H9 (cell line): Measurements from ENCODE around the gene MAP3K10. TPM values are rescaled to one million over a fixed set of nuclear protein-coding genes. Genes with fewer than 3 reads are reported as not detected.

Experiments
- DNase-seq: peaks from one replicate; pipeline ENCODE4 v3.0.0-alpha.2; 2017
- H2AFZ ChIP-seq: one replicate; pipeline ENCODE4 v1.6.1; 2013; ENCODE audit warnings: mild to moderate bottlenecking, low read length, control low read depth, moderate library complexity
- H2AK5ac ChIP-seq: 2 replicates; pipeline ENCODE4 v1.6.1; 2013; ENCODE audit warnings: low read length, control low read depth, mixed read lengths; ENCODE audit not compliant: insufficient read length
- H2BK120ac ChIP-seq: one replicate; pipeline ENCODE4 v1.6.1; 2013; ENCODE audit warnings: low read depth, mild to moderate bottlenecking, low read length, control low read depth, inconsistent platforms; ENCODE audit not compliant: poor library complexity, severe bottlenecking
- H2BK12ac ChIP-seq: 2 replicates; pipeline ENCODE4 v1.6.1; 2013; ENCODE audit warnings: low read length, control low read depth, mixed read lengths, low read depth; ENCODE audit not compliant: insufficient read length
- H2BK15ac ChIP-seq: 2 replicates; pipeline ENCODE4 v1.6.1; 2013; ENCODE audit warnings: low read depth, low read length, control low read depth
- H2BK20ac ChIP-seq: one replicate; pipeline ENCODE4 v1.6.1; 2013; ENCODE audit warnings: low read depth, mild to moderate bottlenecking, low read length, control low read depth, inconsistent platforms; ENCODE audit not compliant: poor library complexity, severe bottlenecking
- H2BK5ac ChIP-seq: 2 replicates; pipeline ENCODE4 v1.6.1; 2013; ENCODE audit warnings: low read length, control low read depth, mixed read lengths; ENCODE audit not compliant: insufficient read length
- H3K14ac ChIP-seq: 2 replicates; pipeline ENCODE4 v1.6.1; 2013; ENCODE audit warnings: low read length, control low read depth; ENCODE audit not compliant: insufficient read depth
- H3K18ac ChIP-seq: 2 replicates; pipeline ENCODE4 v1.6.1; 2013; ENCODE audit warnings: low read depth, mild to moderate bottlenecking, mixed read lengths, low read length, control low read depth; ENCODE audit not compliant: insufficient read length
- H3K23ac ChIP-seq: 2 replicates; pipeline ENCODE4 v1.6.1; 2013; ENCODE audit warnings: low read length, control low read depth, mixed read lengths, low read depth; ENCODE audit not compliant: insufficient read length
- H3K23me2 ChIP-seq: 2 replicates; pipeline ENCODE4 v1.6.1; 2013; ENCODE audit warnings: low read depth, mild to moderate bottlenecking, mixed read lengths, low read length, control low read depth; ENCODE audit not compliant: insufficient read length, poor library complexity, severe bottlenecking
- H3K27ac ChIP-seq: 2 replicates; pipeline ENCODE4 v1.5.1; 2013; ENCODE audit warnings: low read length, control low read depth, mixed read lengths, low read depth; ENCODE audit not compliant: insufficient read length
- H3K27me3 ChIP-seq: 2 replicates; pipeline ENCODE4 v1.6.1; 2013; ENCODE audit warnings: low read length, control low read depth, inconsistent platforms; ENCODE audit not compliant: insufficient read depth
- H3K4ac ChIP-seq: 2 replicates; pipeline ENCODE4 v1.6.1; 2013; ENCODE audit warnings: low read depth, mild to moderate bottlenecking, control low read depth, inconsistent platforms, low read length, moderate library complexity
- H3K4me1 ChIP-seq: 2 replicates; pipeline ENCODE4 v1.6.1; 2013; ENCODE audit warnings: low read length, control low read depth, inconsistent platforms; ENCODE audit not compliant: insufficient read depth
- H3K4me2 ChIP-seq: 2 replicates; pipeline ENCODE4 v1.6.1; 2013; ENCODE audit warnings: low read length, control low read depth, mixed read lengths; ENCODE audit not compliant: insufficient read length, insufficient read depth
- H3K56ac ChIP-seq: 2 replicates; pipeline ENCODE4 v1.6.1; 2013; ENCODE audit warnings: low read depth, mild to moderate bottlenecking, mixed read lengths, low read length, control low read depth; ENCODE audit not compliant: insufficient read length
- H3K79me1 ChIP-seq: 2 replicates; pipeline ENCODE4 v1.6.1; 2013; ENCODE audit warnings: low read depth, mild to moderate bottlenecking, moderate library complexity, low read length, control low read depth, inconsistent platforms; ENCODE audit not compliant: insufficient read depth, poor library complexity, severe bottlenecking
- H3K79me2 ChIP-seq: 2 replicates; pipeline ENCODE4 v1.6.1; 2013; ENCODE audit warnings: low read length, control low read depth, inconsistent platforms; ENCODE audit not compliant: insufficient read depth
- H3K9ac ChIP-seq: 2 replicates; pipeline ENCODE4 v1.6.1; 2013; ENCODE audit warnings: low read length, control low read depth, mixed read lengths; ENCODE audit not compliant: insufficient read length; ENCODE audit errors: extremely low read depth
- H3K9me3 ChIP-seq: one replicate; pipeline ENCODE4 v1.6.1; 2013; ENCODE audit warnings: low read depth, low read length, inconsistent platforms; ENCODE audit not compliant: control insufficient read depth
- H3T11ph ChIP-seq: one replicate; pipeline ENCODE4 v1.6.1; 2013; ENCODE audit warnings: mild to moderate bottlenecking, low read length, control low read depth, inconsistent platforms
- H4K20me1 ChIP-seq: one replicate; pipeline ENCODE4 v1.6.1; 2013; ENCODE audit not compliant: control insufficient read depth, insufficient read length, insufficient read depth
- H4K5ac ChIP-seq: 2 replicates; pipeline ENCODE4 v1.6.1; 2013; ENCODE audit warnings: low read depth, mild to moderate bottlenecking, mixed read lengths, low read length, control low read depth; ENCODE audit not compliant: insufficient read length
- H4K8ac ChIP-seq: replicated peaks from 2 replicates; pipeline ENCODE4 v1.6.1; 2013; ENCODE audit warnings: low read length, control low read depth, mixed read lengths, low read depth; ENCODE audit not compliant: insufficient read length
- H4K91ac ChIP-seq: 2 replicates; pipeline ENCODE4 v1.6.1; 2013; ENCODE audit warnings: low read depth, mild to moderate bottlenecking, moderate library complexity, mixed read lengths, low read length, control low read depth; ENCODE audit not compliant: insufficient read length
- H3K27ac Mint-ChIP-seq, 3 experiments: 2 replicates in 2 of 3; 3 replicates in 1 of 3; pipeline ENCODE4 v1.8.0; 2020 to 2021; ENCODE audit warnings: mixed read lengths in 3 of 3, mild to moderate bottlenecking in 1 of 3, moderate library complexity in 1 of 3
- H3K27me3 Mint-ChIP-seq: 2 replicates; pipeline ENCODE4 v1.8.0; 2021; ENCODE audit warnings: low read depth, mild to moderate bottlenecking, moderate library complexity, mixed read lengths
- H3K36me3 Mint-ChIP-seq, 3 experiments: 2 replicates in 2 of 3; 3 replicates in 1 of 3; pipeline ENCODE4 v1.8.0; 2020 to 2021; ENCODE audit warnings: low read depth in 3 of 3, mixed read lengths in 3 of 3; ENCODE audit not compliant: insufficient read depth in 1 of 3
- H3K4me1 Mint-ChIP-seq, 2 experiments: 2 replicates each; pipeline ENCODE4 v1.8.0; 2020; ENCODE audit warnings: mixed read lengths in 2 of 2
- H3K4me3 Mint-ChIP-seq, 2 experiments: 2 replicates in 1 of 2; 3 replicates in 1 of 2; pipeline ENCODE4 v1.8.0; 2020 to 2021; ENCODE audit warnings: mild to moderate bottlenecking in 2 of 2, mixed read lengths in 2 of 2, moderate library complexity in 1 of 2
- H3K9me3 Mint-ChIP-seq, 2 experiments: 2 replicates in 1 of 2; 3 replicates in 1 of 2; pipeline ENCODE4 v1.8.0; 2020; ENCODE audit warnings: mild to moderate bottlenecking in 2 of 2, mixed read lengths in 2 of 2, moderate library complexity in 1 of 2
- CTCF ChIP-seq: fragments of 200-600 bp; sonication (generic); conservative IDR thresholded peaks from 3 replicates; pipeline ENCODE4 v1.8.0; 2021; ENCODE audit warnings: antibody characterized with exemption, mild to moderate bottlenecking
- WGBS: extraction: QIAGEN DNeasy Blood & Tissue Kit; methylation state at CpG from one replicate; pipeline ENCODE4 v1.1.7; 2013; ENCODE audit warnings: missing lambda C conversion rate, low lambda C conversion rate, mixed read lengths; ENCODE audit not compliant: insufficient read length; ENCODE audit errors: extremely low coverage; 5-methylcytosine and 5-hydroxymethylcytosine counted together
- total RNA-seq: library from RNA; stranded (reverse); gene quantifications from 2 replicates; pipeline ENCODE4 v1.2.1, GENCODE V29; 2021

MAP3K10 gene
- total RNA-seq, 1 experiment from 2014 or later: 19.0 TPM

- Histone ChIP-seq H2BK20ac (no peak overlapping the region), H3K9ac (no peak overlapping the region), H3T11ph (no peak overlapping the region), H3K79me1 (no peaks in the 10 kb centered on the region), H2BK12ac (no peak overlapping the region), H3K56ac (no peak overlapping the region), H3K14ac (no peak overlapping the region), H3K27me3 (no peaks in the 10 kb centered on the region), H2BK15ac (no peak overlapping the region), H2AFZ (no peak overlapping the region), H4K20me1 (no peaks in the 10 kb centered on the region), H3K9me3 (no peaks in the 10 kb centered on the region), H3K27ac (no peak overlapping the region), H2AK5ac (no peak overlapping the region), H3K79me2 (no peaks in the 10 kb centered on the region; the same call in 1 of the 2 replicates), H4K5ac (no peak overlapping the region), H3K4me1 (no peaks in the 10 kb centered on the region; the same call in 1 of the 2 replicates), H4K8ac (no peak overlapping the region), H4K91ac (no peak overlapping the region), H3K23ac (no peak overlapping the region), H3K4ac (no peak overlapping the region), H3K18ac (no peak overlapping the region), H3K23me2 (no peaks in the 10 kb centered on the region), H2BK120ac (no peak overlapping the region), H3K4me2 (no peak overlapping the region), H2BK5ac (no peak overlapping the region)
- Mint-ChIP-seq H3K4me3 (no peak overlapping the region), H3K36me3 (peaks cover 7 to 47% (median 34%) of the 10 kb centered on the region in 3 experiments; a peak in 6 of 7 replicates), H3K4me1 (peaks cover 4 to 8% of the 10 kb centered on the region in 2 experiments; a peak in 2 of 4 replicates), H3K9me3 (no peaks in the 10 kb centered on the region), H3K27ac (no peak overlapping the region), H3K27me3 (no peaks in the 10 kb centered on the region)
- no peak for TF ChIP-seq CTCF
- no CpG with 5 or more reads among the region's 12 CpGs for WGBS
- no peak for DNase-seq
Measured at GRCh38 chr19:40241125-40241808, 50.0 kb downstream of the MAP3K10 start.
